ENCODE data around the gene GPRC5B.

Gene GPRC5B

GRCh38 chr16:19824216-19824615 lies 60.4 kb downstream of the GPRC5B start:
- H3K4me3 Mint-ChIP-seq: no peak overlapping the region
- no peaks in the 10 kb centered on the region for H3K4me1 Mint-ChIP-seq
- TF ChIP-seq, protein P1, sequence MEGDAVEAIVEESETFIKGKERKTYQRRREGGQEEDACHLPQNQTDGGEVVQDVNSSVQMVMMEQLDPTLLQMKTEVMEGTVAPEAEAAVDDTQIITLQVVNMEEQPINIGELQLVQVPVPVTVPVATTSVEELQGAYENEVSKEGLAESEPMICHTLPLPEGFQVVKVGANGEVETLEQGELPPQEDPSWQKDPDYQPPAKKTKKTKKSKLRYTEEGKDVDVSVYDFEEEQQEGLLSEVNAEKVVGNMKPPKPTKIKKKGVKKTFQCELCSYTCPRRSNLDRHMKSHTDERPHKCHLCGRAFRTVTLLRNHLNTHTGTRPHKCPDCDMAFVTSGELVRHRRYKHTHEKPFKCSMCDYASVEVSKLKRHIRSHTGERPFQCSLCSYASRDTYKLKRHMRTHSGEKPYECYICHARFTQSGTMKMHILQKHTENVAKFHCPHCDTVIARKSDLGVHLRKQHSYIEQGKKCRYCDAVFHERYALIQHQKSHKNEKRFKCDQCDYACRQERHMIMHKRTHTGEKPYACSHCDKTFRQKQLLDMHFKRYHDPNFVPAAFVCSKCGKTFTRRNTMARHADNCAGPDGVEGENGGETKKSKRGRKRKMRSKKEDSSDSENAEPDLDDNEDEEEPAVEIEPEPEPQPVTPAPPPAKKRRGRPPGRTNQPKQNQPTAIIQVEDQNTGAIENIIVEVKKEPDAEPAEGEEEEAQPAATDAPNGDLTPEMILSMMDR (IDR thresholded peaks at IDR 0.05): no peak
- no peaks in the 10 kb centered on the region for H3K9me3 Mint-ChIP-seq
- DNase-seq: no peak
- H3K36me3 Mint-ChIP-seq (ENCODE audit: low read depth): peaks cover 17% of the 10 kb centered on the region
- no peaks in the 10 kb centered on the region for H3K27me3 Mint-ChIP-seq (ENCODE audit: low read depth, poor library complexity)
- H3K27ac Mint-ChIP-seq: no peak overlapping the region

DNA sequence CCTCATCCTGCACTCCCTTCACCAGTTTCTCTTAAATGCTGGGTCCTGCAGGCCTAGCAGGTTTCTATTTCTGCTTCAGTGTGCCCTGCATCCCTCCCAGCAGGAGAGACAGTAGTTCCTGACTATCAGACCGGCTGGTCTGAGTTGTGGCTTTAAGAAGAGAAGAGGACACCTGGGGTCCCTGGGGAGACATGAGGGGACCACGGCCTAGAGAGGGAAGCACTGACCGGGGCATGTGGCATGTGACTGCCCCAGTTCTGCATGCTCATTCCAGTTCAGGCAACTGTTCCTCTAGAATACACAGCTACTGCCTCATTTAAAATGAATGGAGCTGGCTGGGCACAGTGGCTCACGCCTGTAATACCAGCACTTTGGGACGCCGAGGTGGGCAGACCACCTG lies 61.3 kb downstream of the GPRC5B start:
- no peak for DNase-seq
- TF ChIP-seq, protein P1 (IDR thresholded peaks at IDR 0.05): no peak
- H3K27me3 Mint-ChIP-seq (ENCODE audit: low read depth, poor library complexity): no peaks in the 10 kb centered on the region
- no peak overlapping the region for H3K4me3 Mint-ChIP-seq
- H3K36me3 Mint-ChIP-seq (ENCODE audit: low read depth): peaks cover 17% of the 10 kb centered on the region
- H3K27ac Mint-ChIP-seq: no peak overlapping the region
- H3K4me1 Mint-ChIP-seq: no peaks in the 10 kb centered on the region
- H3K9me3 Mint-ChIP-seq: no peaks in the 10 kb centered on the region

- no peak for DNase-seq
- H3K27ac Mint-ChIP-seq: no peak overlapping the region
- H3K4me1 Mint-ChIP-seq: no peaks in the 10 kb centered on the region
- H3K36me3 Mint-ChIP-seq (ENCODE audit: low read depth): peaks cover 16% of the 10 kb centered on the region
- TF ChIP-seq, protein P1 (IDR thresholded peaks at IDR 0.05): no peak
- no peak overlapping the region for H3K4me3 Mint-ChIP-seq
- H3K27me3 Mint-ChIP-seq (ENCODE audit: low read depth, poor library complexity): no peaks in the 10 kb centered on the region
- no peaks in the 10 kb centered on the region for H3K9me3 Mint-ChIP-seq
These were observed 62.1 kb downstream of the GPRC5B start for GRCh38 chr16:19822533-19822932.

DNA sequence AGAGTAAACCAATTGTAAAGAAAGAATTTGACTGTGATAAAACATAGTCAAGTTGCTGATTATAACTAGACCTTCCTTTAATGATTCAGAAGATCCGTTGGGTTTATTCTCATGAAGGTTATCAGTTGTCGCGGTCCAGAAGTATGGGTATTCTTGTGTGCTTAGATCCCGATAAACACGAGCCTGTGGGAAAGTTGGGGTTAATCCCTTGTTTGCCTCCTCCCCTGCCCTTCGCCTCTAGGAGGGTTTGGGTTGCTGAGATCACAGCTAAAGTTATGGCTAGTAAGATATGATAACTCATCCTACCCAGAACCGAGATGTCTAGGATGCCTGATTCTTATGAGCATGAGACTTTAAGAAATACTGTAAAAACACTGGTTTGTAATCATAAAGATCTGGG lies 66.8 kb downstream of the GPRC5B start:
- H3K4me1 Mint-ChIP-seq: no peaks in the 10 kb centered on the region

DNA sequence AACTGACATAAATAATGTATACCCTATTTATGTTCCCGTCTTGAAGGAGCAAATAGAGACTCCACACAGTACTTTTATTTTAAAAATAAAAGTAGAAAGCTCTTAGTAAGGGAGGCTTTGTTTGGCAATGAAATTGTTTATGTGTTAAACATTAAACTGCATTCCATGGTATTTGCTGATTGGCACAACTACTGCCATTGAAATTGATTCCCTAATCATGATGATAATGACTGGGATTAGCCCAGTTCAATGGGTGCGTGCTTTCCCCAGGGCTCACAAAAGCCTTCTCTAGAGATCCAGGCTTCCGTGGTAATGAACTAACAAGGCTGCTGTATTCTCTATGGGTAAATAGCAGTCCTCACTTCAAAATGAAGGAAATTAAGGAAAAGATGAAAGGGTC lies 67.5 kb downstream of the GPRC5B start:
- no peak for DNase-seq
- H3K9me3 Mint-ChIP-seq: peaks cover 19% of the 10 kb centered on the region
- H3K4me3 Mint-ChIP-seq: no peak overlapping the region
- TF ChIP-seq, protein P1 (IDR thresholded peaks at IDR 0.05): no peak
- peak overlapping the region; percentile 26 for H3K27ac Mint-ChIP-seq
- no peaks in the 10 kb centered on the region for H3K4me1 Mint-ChIP-seq
- H3K27me3 Mint-ChIP-seq (ENCODE audit: low read depth, poor library complexity): no peaks in the 10 kb centered on the region
- H3K36me3 Mint-ChIP-seq (ENCODE audit: low read depth): peaks cover 20% of the 10 kb centered on the region

More for the DNA sequence above, 66.8 kb downstream of the GPRC5B start:
- H3K27me3 Mint-ChIP-seq (ENCODE audit: low read depth, poor library complexity): no peaks in the 10 kb centered on the region
- peaks cover 12% of the 10 kb centered on the region for H3K9me3 Mint-ChIP-seq
- no peak overlapping the region for H3K4me3 Mint-ChIP-seq
- TF ChIP-seq, protein P1 (IDR thresholded peaks at IDR 0.05): no peak
- no peak overlapping the region for H3K27ac Mint-ChIP-seq
- no peak for DNase-seq
- peaks cover 12% of the 10 kb centered on the region for H3K36me3 Mint-ChIP-seq (ENCODE audit: low read depth)

DNA sequence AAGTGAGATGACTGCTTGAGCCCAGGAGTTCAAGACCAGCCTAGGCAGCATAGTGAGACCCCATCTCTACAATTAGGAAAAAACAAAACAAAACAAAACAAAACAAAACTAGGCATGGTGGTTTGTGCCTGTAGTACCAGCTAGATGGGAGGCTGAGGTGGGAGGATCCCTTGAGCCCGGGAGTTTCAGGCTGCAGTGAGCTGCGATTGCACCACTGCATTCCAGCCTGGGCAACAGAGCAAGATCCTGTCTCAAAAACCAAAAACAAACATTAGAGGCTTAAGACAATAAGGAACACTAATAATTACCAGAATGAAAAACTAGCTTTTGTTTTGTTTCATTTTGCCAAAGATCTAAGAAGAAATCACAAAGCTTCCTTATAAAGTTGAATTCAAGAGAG lies 69.2 kb downstream of the GPRC5B start:
- no peaks in the 10 kb centered on the region for H3K4me1 Mint-ChIP-seq
- no peak overlapping the region for H3K4me3 Mint-ChIP-seq
- no peaks in the 10 kb centered on the region for H3K27me3 Mint-ChIP-seq (ENCODE audit: low read depth, poor library complexity)
- TF ChIP-seq, protein P1 (IDR thresholded peaks at IDR 0.05): no peak
- H3K36me3 Mint-ChIP-seq (ENCODE audit: low read depth): peaks cover 24% of the 10 kb centered on the region
- DNase-seq: no peak
- H3K27ac Mint-ChIP-seq: no peak overlapping the region
- H3K9me3 Mint-ChIP-seq: peaks cover 22% of the 10 kb centered on the region
